Osteoblast (primary cell): Measurements from ENCODE around the gene OAS2. TPM values are rescaled to one million over a fixed set of nuclear protein-coding genes. Genes with fewer than 3 reads are reported as not detected.

ENCODE experiments used
- DNase-seq: peaks from one replicate; pipeline ENCODE4 v3.0.0; 2011; ENCODE audit warnings: low spot score, mixed read lengths; ENCODE audit not compliant: insufficient read length; ENCODE audit errors: missing footprints
- H2AFZ ChIP-seq: 2 replicates; pipeline ENCODE4 v1.6.0; 2011; ENCODE audit warnings: mild to moderate bottlenecking, low read length
- H3K27ac ChIP-seq: 2 replicates; pipeline ENCODE4 v1.5.1; 2011; ENCODE audit warnings: mild to moderate bottlenecking, low read depth, low read length, moderate library complexity
- H3K27me3 ChIP-seq: 2 replicates; pipeline ENCODE4 v1.6.0; 2012; ENCODE audit warnings: mild to moderate bottlenecking, control low read depth, inconsistent platforms, low read length, moderate library complexity; ENCODE audit not compliant: insufficient read depth
- H3K36me3 ChIP-seq: 2 replicates; pipeline ENCODE4 v1.5.1; 2011; ENCODE audit warnings: mild to moderate bottlenecking, low read length, control low read depth, moderate library complexity; ENCODE audit not compliant: insufficient read depth
- H3K4me1 ChIP-seq: 2 replicates; pipeline ENCODE4 v1.5.1; 2011; ENCODE audit warnings: mild to moderate bottlenecking, low read length, control low read depth, moderate library complexity; ENCODE audit not compliant: insufficient read depth
- H3K4me2 ChIP-seq: 2 replicates; pipeline ENCODE4 v1.6.0; 2011; ENCODE audit warnings: mild to moderate bottlenecking, low read length; ENCODE audit not compliant: insufficient read depth
- H3K4me3 ChIP-seq: fragments of 200-600 bp; sonication (generic); 3 replicates; pipeline ENCODE4 v1.5.1; 2012; ENCODE audit warnings: mild to moderate bottlenecking, low read length, inconsistent platforms; ENCODE audit not compliant: insufficient read depth
- H3K79me2 ChIP-seq: 2 replicates; pipeline ENCODE4 v1.6.0; 2012; ENCODE audit warnings: mild to moderate bottlenecking, low read length, control low read depth, inconsistent platforms; ENCODE audit not compliant: insufficient read depth
- H3K9me3 ChIP-seq: 2 replicates; pipeline ENCODE4 v1.5.1; 2011; ENCODE audit warnings: low read depth, low read length, control low read depth
- H4K20me1 ChIP-seq: 2 replicates; pipeline ENCODE4 v1.6.0; 2012; ENCODE audit warnings: mild to moderate bottlenecking, low read length, control low read depth; ENCODE audit not compliant: insufficient read depth
- CTCF ChIP-seq: IDR thresholded peaks from 2 replicates; pipeline ENCODE4 v1.5.1; 2011; ENCODE audit warnings: mild to moderate bottlenecking, low read depth, low read length, moderate library complexity; ENCODE audit errors: extremely low read depth
- total RNA-seq: library from RNA; depleted of rRNA; stranded (reverse); fragments of >200 nt; gene quantifications from 2 replicates; pipeline ENCODE4 v1.2.3, GENCODE V29; 2012

OAS2 gene
- total RNA-seq, 1 donor: 18.1 TPM

GRCh38 chr12:112995008-112995407 lies 16.7 kb downstream of the OAS2 start:
- Histone ChIP-seq H3K27ac (no peak overlapping the region), H3K4me1 (no peaks in the 10 kb centered on the region)
- DNase-seq: no peak

GRCh38 chr12:112996501-112996900 lies 18.2 kb downstream of the OAS2 start:
- H4K20me1 ChIP-seq: no peaks in the 10 kb centered on the region
- H3K4me2 ChIP-seq: no peak overlapping the region
- TF ChIP-seq CTCF: no peak
- H3K9me3 ChIP-seq: peaks cover 2% of the 10 kb centered on the region
- no peak for DNase-seq
- no peak overlapping the region for H2AFZ ChIP-seq
- no peaks in the 10 kb centered on the region for H3K4me1 ChIP-seq
- H3K36me3 ChIP-seq: no peaks in the 10 kb centered on the region
- H3K27ac ChIP-seq: no peak overlapping the region
- no peak overlapping the region for H3K4me3 ChIP-seq
- H3K79me2 ChIP-seq: no peaks in the 10 kb centered on the region
- no peaks in the 10 kb centered on the region for H3K27me3 ChIP-seq

More at GRCh38 chr12:112995008-112995407, 16.7 kb downstream of the OAS2 start:
- Histone ChIP-seq H4K20me1 (no peaks in the 10 kb centered on the region), H3K79me2 (no peaks in the 10 kb centered on the region), H3K4me3 (no peak overlapping the region), H3K27me3 (no peaks in the 10 kb centered on the region), H3K36me3 (no peaks in the 10 kb centered on the region), H3K4me2 (no peak overlapping the region), H3K9me3 (peaks cover 2% of the 10 kb centered on the region), H2AFZ (no peak overlapping the region)
- TF ChIP-seq CTCF: no peak

GRCh38 chr12:112997506-112997905 lies 19.2 kb downstream of the OAS2 start:
- H3K36me3 ChIP-seq: no peaks in the 10 kb centered on the region
- no peak overlapping the region for H3K4me2 ChIP-seq
- no peak overlapping the region for H2AFZ ChIP-seq
- no peaks in the 10 kb centered on the region for H3K4me1 ChIP-seq
- no peak for TF ChIP-seq CTCF
- H3K9me3 ChIP-seq: peaks cover 2% of the 10 kb centered on the region
- no peaks in the 10 kb centered on the region for H4K20me1 ChIP-seq
- no peak overlapping the region for H3K27ac ChIP-seq
- H3K79me2 ChIP-seq: no peaks in the 10 kb centered on the region
- no peaks in the 10 kb centered on the region for H3K27me3 ChIP-seq
- DNase-seq: no peak
- H3K4me3 ChIP-seq: no peak overlapping the region

GRCh38 chr12:112998987-112999767 lies 20.9 kb downstream of the OAS2 start:
- no peak for TF ChIP-seq CTCF
- no peak for DNase-seq
- Histone ChIP-seq H4K20me1 (no peaks in the 10 kb centered on the region), H3K36me3 (no peaks in the 10 kb centered on the region), H3K27me3 (no peaks in the 10 kb centered on the region), H3K4me3 (no peak overlapping the region), H3K27ac (no peak overlapping the region), H2AFZ (no peak overlapping the region), H3K4me2 (no peak overlapping the region), H3K79me2 (no peaks in the 10 kb centered on the region), H3K4me1 (no peaks in the 10 kb centered on the region), H3K9me3 (peaks cover 2% of the 10 kb centered on the region)
